Measurements from ENCODE around the gene PCDHA10. TPM values are rescaled to one million over a fixed set of nuclear protein-coding genes. Genes with fewer than 3 reads are reported as not detected.

The PCDHA10 gene
- total RNA-seq, 1 donor from 2014 or later, result 18.3 TPM

GRCh38 chr5:140883373-140883772 is 27.7 kb downstream of the PCDHA10 start:
- DNase-seq (ENCODE audit: low spot score, unreplicated experiment), result no peak
- no peak overlapping the region for H3K27ac Mint-ChIP-seq

GRCh38 chr5:140883927-140884697 is 28.4 kb downstream of the PCDHA10 start:
- Mint-ChIP-seq H3K4me1 (ENCODE audit: low read depth) (no peaks in the 10 kb centered on the region), H3K27ac (no peak overlapping the region), H3K27me3 (no peaks in the 10 kb centered on the region), H3K4me3 (ENCODE audit: low read depth) (no peak overlapping the region), H3K9me3 (ENCODE audit: low read depth) (peaks cover 39% of the 10 kb centered on the region), H3K36me3 (ENCODE audit: insufficient read depth) (peaks cover 47% of the 10 kb centered on the region)
- TF ChIP-seq CTCF (IDR thresholded peaks at IDR 0.05; ENCODE audit: unreplicated experiment), result no peak
- no peak for DNase-seq (ENCODE audit: low spot score, unreplicated experiment)

More at GRCh38 chr5:140883373-140883772, 27.7 kb downstream of the PCDHA10 start:
- TF ChIP-seq CTCF (IDR thresholded peaks at IDR 0.05; ENCODE audit: unreplicated experiment), result no peak
- Mint-ChIP-seq H3K27me3 (no peaks in the 10 kb centered on the region), H3K36me3 (ENCODE audit: insufficient read depth) (peaks cover 50% of the 10 kb centered on the region), H3K9me3 (ENCODE audit: low read depth) (peaks cover 43% of the 10 kb centered on the region), H3K4me3 (ENCODE audit: low read depth) (no peak overlapping the region), H3K4me1 (ENCODE audit: low read depth) (no peaks in the 10 kb centered on the region)

GRCh38 chr5:140916325-140916724 is 60.6 kb downstream of the PCDHA10 start:
- H3K4me1 Mint-ChIP-seq (ENCODE audit: low read depth), result no peaks in the 10 kb centered on the region
- no peak for TF ChIP-seq CTCF (IDR thresholded peaks at IDR 0.05; ENCODE audit: unreplicated experiment)
- no peak overlapping the region for H3K27ac Mint-ChIP-seq
- peaks cover 21% of the 10 kb centered on the region for H3K9me3 Mint-ChIP-seq (ENCODE audit: low read depth)
- H3K36me3 Mint-ChIP-seq (ENCODE audit: insufficient read depth), result peaks cover 17% of the 10 kb centered on the region
- DNase-seq (ENCODE audit: low spot score, unreplicated experiment), result no peak
- H3K27me3 Mint-ChIP-seq, result no peaks in the 10 kb centered on the region
- H3K4me3 Mint-ChIP-seq (ENCODE audit: low read depth), result no peak overlapping the region

Other genes starting within 250 kb of the PCDHA10 start
- gene CD14, start 222.7 kb upstream of the PCDHA10 start, total RNA-seq, result 0.36 TPM in 1 of 2 replicates, not detected in the other
- gene TMCO6, start 216.4 kb upstream of the PCDHA10 start, total RNA-seq, result 25.9 and 27.5 TPM in 2 replicates
- 62.4 and 63.9 TPM in 2 replicates for gene NDUFA2, start 208.3 kb upstream of the PCDHA10 start, total RNA-seq
- gene IK, start 208.1 kb upstream of the PCDHA10 start, total RNA-seq, result 76.1 and 85.2 TPM in 2 replicates
- gene WDR55, start 191.0 kb upstream of the PCDHA10 start, total RNA-seq, result 26.0 and 26.9 TPM in 2 replicates
- gene DND1, start 182.3 kb upstream of the PCDHA10 start, total RNA-seq, result 3.1 and 4.0 TPM in 2 replicates
- gene HARS1, start 164.5 kb upstream of the PCDHA10 start, total RNA-seq, result 77.7 and 78.9 TPM in 2 replicates
- gene HARS2, start 164.4 kb upstream of the PCDHA10 start, total RNA-seq, result 44.7 and 47.5 TPM in 2 replicates
- 67.6 and 67.7 TPM in 2 replicates for gene ZMAT2, start 155.4 kb upstream of the PCDHA10 start, total RNA-seq
- gene PCDHA1, start 69.8 kb upstream of the PCDHA10 start, total RNA-seq, result not detected in 2 replicates
- gene PCDHA2, start 61.0 kb upstream of the PCDHA10 start, total RNA-seq, result 5.6 and 5.9 TPM in 2 replicates
- 1.5 and 2.4 TPM in 2 replicates for gene PCDHA3, start 54.8 kb upstream of the PCDHA10 start, total RNA-seq
- gene PCDHA4, start 48.8 kb upstream of the PCDHA10 start, total RNA-seq, result 27.8 and 28.6 TPM in 2 replicates
- gene PCDHA5, start 34.3 kb upstream of the PCDHA10 start, total RNA-seq, result 3.4 and 4.4 TPM in 2 replicates
- 12.5 and 13.2 TPM in 2 replicates for gene PCDHA6, start 27.9 kb upstream of the PCDHA10 start, total RNA-seq
- gene PCDHA7, start 21.6 kb upstream of the PCDHA10 start, total RNA-seq, result 4.3 and 4.9 TPM in 2 replicates
- 4.9 and 5.1 TPM in 2 replicates for gene PCDHA8, start 14.7 kb upstream of the PCDHA10 start, total RNA-seq
- gene PCDHA9, start 7.5 kb upstream of the PCDHA10 start, total RNA-seq, result 3.4 and 3.8 TPM in 2 replicates
- 10.0 and 10.5 TPM in 2 replicates for gene PCDHA11, start 13.1 kb downstream of the PCDHA10 start, total RNA-seq
- 12.9 and 13.7 TPM in 2 replicates for gene PCDHA12, start 19.4 kb downstream of the PCDHA10 start, total RNA-seq
- gene PCDHA13, start 26.2 kb downstream of the PCDHA10 start, total RNA-seq, result 3.5 and 3.9 TPM in 2 replicates
- gene PCDHAC1, start 70.4 kb downstream of the PCDHA10 start, total RNA-seq, result 7.7 and 8.9 TPM in 2 replicates
- 1.8 and 1.9 TPM in 2 replicates for gene PCDHAC2, start 110.6 kb downstream of the PCDHA10 start, total RNA-seq
- gene PCDHB1, start 195.5 kb downstream of the PCDHA10 start, total RNA-seq, result 0.29 and 0.31 TPM in 2 replicates
- 75.5 and 80.4 TPM in 2 replicates for gene PCDHB2, start 238.7 kb downstream of the PCDHA10 start, total RNA-seq
- gene PCDHB3, start 244.6 kb downstream of the PCDHA10 start, total RNA-seq, result 9.1 and 9.4 TPM in 2 replicates

Data from progenitor cell of endocrine pancreas (in vitro differentiated cells).